ENCODE results near the gene KAT14.

- TF ChIP-seq CTCF (IDR thresholded peaks at IDR 0.05), result no peak
- no peak for TF ChIP-seq POLR2A (IDR thresholded peaks at IDR 0.05)
These were observed 5.0 kb upstream of the KAT14 start for GRCh38 chr20:18132663-18133062.

Measured in heart left ventricle (tissue), 13 donors.